OCI-LY1 (cell line): ENCODE measurements around the gene NRG2.

Experiments used
- H2AFZ ChIP-seq: fragments of 200-600 bp; sonication (generic), shearing (Covaris generic); 2 replicates; pipeline ENCODE4 v1.6.0; 2014; ENCODE audit warnings: antibody characterized with exemption, mild to moderate bottlenecking, low read length
- H3F3A ChIP-seq: fragments of 200-600 bp; sonication (generic), shearing (Covaris generic); 2 replicates; pipeline ENCODE4 v1.6.0; 2014; ENCODE audit warnings: mild to moderate bottlenecking, antibody characterized with exemption, low read length, moderate library complexity; ENCODE audit not compliant: insufficient read depth
- H3K27ac ChIP-seq: fragments of 200-600 bp; sonication (generic); 2 replicates; pipeline ENCODE4 v1.5.1; 2014; ENCODE audit warnings: low read length, mixed run types, mild to moderate bottlenecking, low read depth; ENCODE audit not compliant: poor library complexity, severe bottlenecking
- H3K27me3 ChIP-seq: fragments of 200-600 bp; sonication (generic); 2 replicates; pipeline ENCODE4 v1.6.0; 2014; ENCODE audit warnings: antibody characterized with exemption, mild to moderate bottlenecking, low read length, moderate library complexity; ENCODE audit not compliant: insufficient read depth
- H3K36me3 ChIP-seq: fragments of 200-600 bp; sonication (generic); 2 replicates; pipeline ENCODE4 v1.6.1; 2014; ENCODE audit warnings: mild to moderate bottlenecking, antibody characterized with exemption, low read length, moderate library complexity, mixed read lengths; ENCODE audit not compliant: insufficient read depth
- H3K4me1 ChIP-seq: fragments of 200-600 bp; sonication (generic); 2 replicates; pipeline ENCODE4 v1.5.1; 2014; ENCODE audit warnings: mild to moderate bottlenecking, low read length, moderate library complexity; ENCODE audit not compliant: insufficient read depth, severe bottlenecking
- H3K4me2 ChIP-seq: fragments of 200-600 bp; sonication (generic), shearing (Covaris generic); 2 replicates; pipeline ENCODE4 v1.6.1; 2014; ENCODE audit warnings: low read length
- H3K4me3 ChIP-seq: fragments of 200-600 bp; sonication (generic); 2 replicates; pipeline ENCODE4 v1.5.1; 2014; ENCODE audit warnings: low read length, low read depth, mild to moderate bottlenecking, mixed read lengths; ENCODE audit not compliant: poor library complexity, severe bottlenecking
- H3K79me2 ChIP-seq: fragments of 200-600 bp; shearing (Covaris generic); 2 replicates; pipeline ENCODE4 v1.6.1; 2016; ENCODE audit warnings: mixed run types, low read length, mixed read lengths; ENCODE audit not compliant: insufficient read depth
- H3K9ac ChIP-seq: fragments of 200-600 bp; sonication (generic), shearing (Covaris generic); 2 replicates; pipeline ENCODE4 v1.6.1; 2014; ENCODE audit warnings: mild to moderate bottlenecking, low read length, mixed read lengths
- H3K9me2 ChIP-seq: fragments of 200-600 bp; sonication (generic), shearing (Covaris generic); 2 replicates; pipeline ENCODE4 v1.6.1; 2014; ENCODE audit warnings: low read depth, mild to moderate bottlenecking, low read length, mixed read lengths
- H3K9me3 ChIP-seq: fragments of 200-600 bp; shearing (Covaris generic); 2 replicates; pipeline ENCODE4 v1.6.1; 2014; ENCODE audit warnings: low read length, mixed read lengths
- H4K20me1 ChIP-seq: fragments of 200-600 bp; sonication (generic), shearing (Covaris generic); 2 replicates; pipeline ENCODE4 v1.6.0; 2016; ENCODE audit warnings: mild to moderate bottlenecking, low read length; ENCODE audit not compliant: insufficient read depth
- EZH2 ChIP-seq: fragments of 200-600 bp; sonication (generic), shearing (Covaris generic); IDR thresholded peaks from 2 replicates; pipeline ENCODE4 v1.8.0; 2017; ENCODE audit warnings: borderline replicate concordance, mixed run types, mild to moderate bottlenecking, antibody characterized with exemption, low read length, moderate library complexity, mixed read lengths
- TF ChIP-seq, protein P1 (sequence below): fragments of 200-600 bp; sonication (generic), shearing (Covaris generic); IDR thresholded peaks from 2 replicates; pipeline ENCODE4 v1.5.1; 2017; ENCODE audit warnings: mild to moderate bottlenecking, antibody characterized with exemption, low read length, moderate library complexity, mixed read lengths

The NRG2 gene

DNA sequence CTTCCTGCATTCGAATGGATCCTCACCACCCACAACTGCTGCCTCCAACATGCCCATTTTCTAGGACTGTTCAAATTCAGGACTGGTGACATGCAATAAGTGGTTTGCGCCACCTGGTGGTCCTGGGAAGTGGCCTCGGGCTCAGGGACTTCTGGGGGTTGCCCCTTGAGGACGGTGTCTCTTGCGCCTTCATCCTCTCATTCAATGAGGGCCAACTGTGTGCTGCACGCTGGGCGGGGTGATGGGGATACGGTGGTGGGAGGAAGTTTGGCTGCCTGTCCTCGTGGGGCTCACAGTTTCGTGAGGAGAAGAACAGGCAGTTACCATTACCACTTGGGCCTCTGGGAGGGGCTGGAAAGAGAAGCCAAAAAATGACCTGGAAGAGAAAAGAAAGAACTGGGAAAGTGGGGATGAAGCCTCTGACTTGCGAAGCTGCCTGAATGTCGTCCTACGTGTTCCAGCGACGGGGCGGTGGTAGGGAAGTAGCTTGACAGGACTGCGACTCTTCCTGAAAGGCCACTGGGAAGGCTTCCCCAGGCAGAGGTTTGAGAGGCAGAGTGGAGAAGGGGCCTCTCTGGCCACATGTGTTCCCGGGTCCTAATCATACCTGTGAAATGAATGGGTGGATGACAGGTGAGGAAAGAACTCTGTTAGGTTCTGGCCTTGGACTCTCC lies 198.5 kb downstream of the NRG2 start:
- no peaks in the 10 kb centered on the region for H3K4me1 ChIP-seq
- H3K36me3 ChIP-seq = no peaks in the 10 kb centered on the region
- TF ChIP-seq, protein P1, sequence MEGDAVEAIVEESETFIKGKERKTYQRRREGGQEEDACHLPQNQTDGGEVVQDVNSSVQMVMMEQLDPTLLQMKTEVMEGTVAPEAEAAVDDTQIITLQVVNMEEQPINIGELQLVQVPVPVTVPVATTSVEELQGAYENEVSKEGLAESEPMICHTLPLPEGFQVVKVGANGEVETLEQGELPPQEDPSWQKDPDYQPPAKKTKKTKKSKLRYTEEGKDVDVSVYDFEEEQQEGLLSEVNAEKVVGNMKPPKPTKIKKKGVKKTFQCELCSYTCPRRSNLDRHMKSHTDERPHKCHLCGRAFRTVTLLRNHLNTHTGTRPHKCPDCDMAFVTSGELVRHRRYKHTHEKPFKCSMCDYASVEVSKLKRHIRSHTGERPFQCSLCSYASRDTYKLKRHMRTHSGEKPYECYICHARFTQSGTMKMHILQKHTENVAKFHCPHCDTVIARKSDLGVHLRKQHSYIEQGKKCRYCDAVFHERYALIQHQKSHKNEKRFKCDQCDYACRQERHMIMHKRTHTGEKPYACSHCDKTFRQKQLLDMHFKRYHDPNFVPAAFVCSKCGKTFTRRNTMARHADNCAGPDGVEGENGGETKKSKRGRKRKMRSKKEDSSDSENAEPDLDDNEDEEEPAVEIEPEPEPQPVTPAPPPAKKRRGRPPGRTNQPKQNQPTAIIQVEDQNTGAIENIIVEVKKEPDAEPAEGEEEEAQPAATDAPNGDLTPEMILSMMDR = peak; percentile 86
- no peak for TF ChIP-seq EZH2
- no peak overlapping the region for H3K9ac ChIP-seq
- H3K79me2 ChIP-seq = no peaks in the 10 kb centered on the region
- H4K20me1 ChIP-seq = no peaks in the 10 kb centered on the region
- no peaks in the 10 kb centered on the region for H3F3A ChIP-seq
- no peak overlapping the region for H3K4me3 ChIP-seq
- H2AFZ ChIP-seq = no peak overlapping the region
- peaks cover 9% of the 10 kb centered on the region; the same call in 1 of the 2 replicates for H3K27me3 ChIP-seq
- no peak overlapping the region for H3K27ac ChIP-seq
- no peaks in the 10 kb centered on the region for H3K9me3 ChIP-seq
- H3K9me2 ChIP-seq = no peaks in the 10 kb centered on the region
- H3K4me2 ChIP-seq = no peak overlapping the region

DNA sequence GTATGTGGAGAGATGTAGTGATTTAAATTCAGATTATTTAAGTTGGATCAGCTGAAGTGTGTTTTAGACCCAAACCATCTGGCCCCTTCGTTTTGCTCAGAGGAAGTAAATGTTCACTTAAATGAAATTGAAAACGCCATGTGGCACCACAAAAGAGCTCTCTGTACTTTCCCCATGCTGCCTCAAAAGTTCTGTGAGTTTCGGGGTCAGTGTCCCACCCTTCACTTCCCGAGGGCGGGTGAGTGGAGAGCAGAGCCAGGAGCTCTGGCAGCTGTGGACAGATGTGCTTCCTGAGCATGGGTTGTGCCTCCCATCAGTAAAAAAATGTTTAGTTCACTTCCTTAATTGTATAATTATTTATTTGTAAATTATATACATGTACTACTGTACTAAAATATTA lies 199.1 kb downstream of the NRG2 start:
- no peak for TF ChIP-seq EZH2
- TF ChIP-seq, protein P1 = no peak
- no peaks in the 10 kb centered on the region for H3K79me2 ChIP-seq
- no peak overlapping the region for H3K9ac ChIP-seq
- H3K4me2 ChIP-seq = no peak overlapping the region
- peaks cover 3% of the 10 kb centered on the region; the same call in 1 of the 2 replicates for H3K27me3 ChIP-seq
- no peak overlapping the region for H3K4me3 ChIP-seq
- H3K9me3 ChIP-seq = no peaks in the 10 kb centered on the region
- no peak overlapping the region for H2AFZ ChIP-seq
- H3K36me3 ChIP-seq = no peaks in the 10 kb centered on the region
- H3K9me2 ChIP-seq = no peaks in the 10 kb centered on the region
- no peaks in the 10 kb centered on the region for H3K4me1 ChIP-seq
- H3F3A ChIP-seq = no peaks in the 10 kb centered on the region
- no peak overlapping the region for H3K27ac ChIP-seq
- no peaks in the 10 kb centered on the region for H4K20me1 ChIP-seq

DNA sequence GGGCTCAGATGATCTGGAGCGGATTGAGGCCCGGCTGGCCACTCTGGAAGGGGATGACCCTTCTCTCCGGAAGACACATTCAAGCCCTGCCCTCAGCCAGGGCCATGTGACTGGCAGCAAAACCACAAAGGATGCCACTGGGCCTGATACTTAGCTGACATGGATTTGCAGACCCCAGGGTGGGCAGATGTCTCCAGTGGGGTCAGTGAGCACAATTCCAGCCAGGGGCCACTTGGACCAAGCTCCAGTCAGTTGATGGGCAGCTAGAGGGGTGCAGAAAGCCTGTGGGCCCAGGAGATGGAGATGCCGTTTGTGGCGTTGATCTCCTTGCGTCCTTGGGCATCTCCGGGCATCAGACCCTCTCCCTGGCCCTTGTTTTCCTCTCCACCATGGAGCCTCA lies 200.8 kb downstream of the NRG2 start:
- Histone ChIP-seq H3K79me2 (no peaks in the 10 kb centered on the region), H3K9me3 (no peaks in the 10 kb centered on the region), H3K36me3 (no peaks in the 10 kb centered on the region), H3K4me3 (no peak overlapping the region), H3K27ac (no peak overlapping the region), H3K27me3 (no peaks in the 10 kb centered on the region), H3K4me2 (no peak overlapping the region), H3K9ac (no peak overlapping the region), H3K9me2 (no peaks in the 10 kb centered on the region), H2AFZ (no peak overlapping the region), H4K20me1 (no peaks in the 10 kb centered on the region), H3F3A (no peaks in the 10 kb centered on the region), H3K4me1 (no peaks in the 10 kb centered on the region)
- no peak for TF ChIP-seq EZH2
- TF ChIP-seq, protein P1 = no peak
